SHP77 treated with DMSO at 0.1 percent for 48 hours (cell line): ENCODE measurements around the gene ADD3.
"Not testable (repeated sequence)": the region's sequence is repeated elsewhere in the genome, so short reads cannot be mapped to it uniquely, and the experiment has no call there.

Experiments
- DNase-seq: peaks from one replicate; lab custom pipeline; 2025; lab: John Stamatoyannopoulos, UW

The ADD3 gene

DNA sequence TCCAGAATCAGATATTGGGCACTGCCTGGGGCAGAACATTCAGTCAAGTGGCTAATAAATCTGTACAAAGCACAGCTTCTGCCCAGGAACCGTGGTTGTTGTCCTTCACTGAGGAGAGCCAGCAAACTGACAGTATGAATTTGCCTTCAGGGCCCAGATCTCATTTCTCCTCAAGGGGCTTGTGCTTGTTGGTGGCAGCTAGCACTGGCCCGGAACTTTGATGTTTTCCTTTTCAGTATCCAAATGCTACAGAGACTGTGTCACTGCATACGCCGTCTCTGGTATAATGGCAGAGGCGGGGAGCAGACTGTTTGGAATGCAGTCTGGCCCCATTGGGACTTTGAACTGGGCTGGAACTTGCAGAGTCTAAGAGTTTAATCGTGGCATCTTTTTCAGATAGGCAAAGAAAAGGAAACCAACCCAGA is 30.4 kb upstream of the ADD3 start:
- no peak for DNase-seq

DNA sequence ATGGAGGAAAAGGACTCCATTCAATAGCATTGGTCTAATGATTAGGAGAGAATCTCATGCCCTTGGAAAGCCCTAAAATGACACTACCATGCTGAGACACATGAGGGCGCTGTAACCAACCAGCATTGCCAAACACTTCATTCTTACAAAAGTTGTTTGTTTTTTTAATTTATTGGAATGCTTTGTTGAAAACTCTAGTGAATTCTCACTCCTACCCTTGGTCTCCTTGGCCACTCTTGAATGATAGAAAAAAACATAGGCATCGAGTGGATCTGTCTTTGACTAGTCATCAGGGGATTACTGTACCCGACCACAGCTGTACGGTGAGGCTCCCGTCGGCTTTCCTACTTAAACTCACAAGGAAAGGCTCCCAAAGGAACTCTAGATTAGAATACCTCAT is 29.3 kb upstream of the ADD3 start:
- no peak for DNase-seq

DNA sequence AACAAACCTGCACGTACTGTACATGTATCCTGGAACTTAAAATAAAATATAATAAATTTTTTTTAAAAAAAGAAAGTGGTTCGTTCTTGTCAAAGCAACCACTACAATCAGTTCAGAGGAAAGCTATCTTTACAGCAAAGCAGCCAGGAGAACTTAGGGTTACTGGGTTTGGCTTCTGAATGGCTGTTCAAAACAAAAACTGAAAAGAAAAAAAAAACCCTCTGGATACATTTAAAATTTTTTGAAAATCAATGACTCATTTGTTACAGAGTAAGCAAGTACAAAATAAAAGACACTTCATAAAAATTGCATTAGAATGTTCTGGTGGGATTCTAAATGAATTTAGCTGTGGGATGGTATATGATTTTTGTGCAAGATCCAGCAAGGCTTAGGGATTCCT is 28.6 kb upstream of the ADD3 start:
- DNase-seq = no peak

DNA sequence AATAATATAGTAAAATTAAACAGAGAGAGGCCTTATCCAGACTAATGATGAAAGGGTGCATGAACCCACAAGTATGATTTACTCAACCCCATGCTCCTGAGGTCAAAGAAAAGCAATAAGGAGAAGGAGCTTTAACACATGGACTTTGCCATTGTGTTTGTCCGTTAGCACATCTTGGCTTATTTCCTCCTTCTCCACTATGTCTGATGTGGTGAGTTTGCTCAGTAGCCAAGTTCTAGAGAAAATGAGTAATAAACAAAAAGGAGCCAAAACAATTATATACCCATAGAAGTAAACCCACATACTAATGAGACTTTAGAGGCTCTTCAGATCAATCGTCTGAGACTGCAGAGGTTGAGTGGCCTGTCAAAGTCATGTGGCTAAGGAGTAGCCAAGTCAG is 26.1 kb upstream of the ADD3 start:
- DNase-seq = no peak

DNA sequence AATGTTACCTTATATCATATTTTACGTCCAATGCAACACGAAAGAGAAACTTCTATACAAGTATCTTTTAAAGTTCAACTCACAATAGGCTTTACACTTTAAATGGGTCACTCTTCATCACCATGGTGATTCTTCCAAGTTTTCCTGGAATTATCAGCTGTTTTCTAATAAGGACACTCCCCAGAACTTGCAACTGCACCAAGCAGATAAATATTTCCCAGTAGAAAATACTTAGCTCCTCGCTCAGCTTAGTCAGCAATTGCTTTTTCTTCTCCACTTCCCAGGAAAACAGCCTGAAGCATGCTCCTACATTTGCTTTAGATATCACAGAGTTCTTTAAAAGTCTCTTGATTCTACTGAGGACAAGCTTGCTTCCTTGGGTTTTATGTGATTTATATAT is 25.7 kb upstream of the ADD3 start:
- DNase-seq = no peak

DNA sequence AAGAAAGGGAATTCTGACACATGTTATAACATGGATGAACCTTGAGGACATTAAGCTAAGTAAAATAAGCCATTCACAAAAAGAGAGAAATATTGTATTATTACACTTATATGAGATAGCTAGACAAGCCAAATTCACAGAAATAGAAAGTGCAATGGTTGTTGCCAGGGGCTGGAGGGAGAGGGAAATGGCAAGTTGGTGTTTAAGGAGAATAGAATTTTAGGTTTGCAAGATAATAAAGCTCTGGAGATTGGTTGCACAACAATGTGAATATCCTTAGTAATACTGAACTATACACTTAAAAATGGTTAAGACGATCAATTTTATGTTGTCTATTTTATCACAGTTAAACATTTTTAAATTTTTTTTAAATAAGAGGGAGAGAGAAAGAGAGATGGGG is 25.0 kb upstream of the ADD3 start:
- no peak for DNase-seq

DNA sequence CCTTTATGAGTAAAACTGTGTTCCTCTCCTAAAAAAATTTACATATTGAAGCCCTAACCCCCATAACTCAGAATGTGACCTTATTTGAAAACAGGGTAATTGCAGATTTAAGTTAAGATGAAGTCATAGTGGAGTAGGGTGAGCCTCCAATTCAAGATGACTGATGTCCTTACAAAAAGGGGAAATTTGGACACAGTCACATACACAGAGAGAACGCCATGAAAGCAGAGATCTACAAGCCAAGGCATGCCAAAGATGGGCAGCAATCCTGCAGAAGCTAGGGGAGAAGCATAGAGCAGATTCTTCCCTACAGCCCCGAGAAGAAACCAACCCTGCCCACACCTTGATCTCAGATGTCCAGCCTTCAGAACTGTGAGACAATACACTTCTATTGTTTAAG is 23.8 kb upstream of the ADD3 start:
- DNase-seq = no peak

DNA sequence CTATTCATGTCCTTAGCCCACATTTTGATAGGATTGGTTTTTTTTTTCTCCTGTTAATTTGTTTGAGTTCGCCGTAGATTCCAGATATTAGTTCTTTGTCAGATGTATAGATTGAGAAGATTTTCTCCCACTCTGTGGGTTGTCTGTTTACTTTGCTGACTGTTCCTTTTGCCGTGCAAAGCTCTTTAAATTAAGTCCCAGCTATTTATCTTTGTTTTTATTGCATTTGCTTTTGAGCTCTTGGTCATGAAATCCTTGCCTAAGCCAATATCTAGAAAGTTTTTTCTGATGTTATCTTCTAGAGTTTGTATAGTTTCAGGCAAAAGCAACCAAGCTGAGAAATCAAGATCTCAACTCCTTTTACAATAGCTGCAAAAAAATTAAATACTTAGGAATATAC is 22.0 kb upstream of the ADD3 start:
- DNase-seq = not testable (repeated sequence)

DNA sequence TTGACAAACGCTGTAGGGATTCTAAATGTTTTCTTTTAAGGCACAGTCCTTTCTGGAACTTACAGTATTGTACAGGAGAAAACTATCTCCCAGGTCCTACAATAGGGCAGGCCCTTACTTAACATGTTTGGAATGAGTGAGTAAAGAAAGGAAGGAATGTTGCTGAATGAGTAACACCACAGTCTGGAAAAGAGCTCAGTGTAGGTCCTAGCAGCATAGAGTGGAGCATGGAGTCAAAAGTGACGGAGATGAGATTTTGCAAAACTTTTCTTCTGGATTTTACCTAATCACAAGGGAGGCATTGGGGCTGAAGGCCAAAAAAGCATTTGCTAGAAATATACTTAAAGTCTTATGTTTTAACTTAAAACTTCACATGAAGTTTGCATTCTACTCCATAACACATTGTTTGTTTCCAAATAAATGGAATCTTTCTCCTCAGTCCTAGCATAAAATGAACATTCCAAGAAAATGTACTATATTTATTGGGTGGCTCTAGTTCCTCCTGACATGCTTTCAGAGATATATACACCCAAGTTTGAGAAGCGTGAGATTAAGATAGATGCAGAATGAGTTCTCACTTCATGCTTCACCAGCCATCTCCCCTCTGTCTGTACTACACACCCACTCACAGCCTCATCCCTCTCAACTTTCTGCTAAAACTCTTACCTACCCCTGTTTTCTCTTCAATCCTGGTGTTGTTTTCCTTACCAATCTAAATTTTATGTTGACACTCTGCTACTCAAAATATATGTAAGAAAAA is 20.2 kb upstream of the ADD3 start:
- no peak for DNase-seq

DNA sequence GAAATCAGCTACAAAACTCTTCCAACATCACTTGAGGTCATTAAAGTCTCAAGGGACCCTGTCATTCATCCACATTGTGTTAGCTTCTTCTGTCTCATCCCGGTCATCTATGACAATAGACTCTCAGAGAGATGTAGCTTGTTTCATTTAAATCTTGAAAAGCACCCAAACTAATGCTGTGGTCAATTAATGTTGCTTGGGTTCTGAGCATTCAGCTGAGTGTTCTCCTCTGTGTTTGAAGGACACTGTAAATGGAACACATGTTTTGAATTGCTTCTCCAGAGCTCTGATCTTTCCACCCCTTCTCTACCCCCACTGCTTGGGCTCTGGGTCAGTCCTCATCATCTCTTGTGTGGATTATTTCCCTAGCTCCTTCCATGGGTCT is 19.6 kb upstream of the ADD3 start:
- no peak for DNase-seq

DNA sequence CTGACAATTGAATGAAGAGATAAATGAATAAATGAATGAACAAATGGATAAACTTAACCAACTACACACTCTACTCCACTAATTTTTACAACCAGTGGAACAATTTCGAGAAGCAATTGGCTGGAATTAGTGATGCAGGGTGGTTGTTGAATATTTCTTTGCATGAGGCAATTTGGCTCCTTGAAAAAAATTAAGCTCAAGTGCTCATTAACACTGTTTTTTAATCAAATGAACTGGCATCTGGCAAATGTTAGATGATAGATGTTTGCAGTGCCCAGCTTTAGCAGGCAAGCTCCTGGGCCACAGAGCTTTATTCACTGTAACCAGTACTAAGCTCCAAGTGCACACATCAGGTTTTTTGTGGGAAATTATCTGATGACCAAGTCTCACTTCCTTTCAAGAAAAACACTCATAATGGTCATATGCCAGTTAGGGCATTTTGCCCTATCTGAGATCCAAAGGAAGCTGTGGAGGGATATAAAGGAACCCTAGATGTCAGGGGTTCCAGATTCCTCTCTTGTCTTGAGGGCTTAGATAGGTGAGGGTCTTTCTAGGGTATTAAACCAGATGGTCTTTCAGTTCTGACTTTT is 16.4 kb upstream of the ADD3 start:
- DNase-seq = no peak

DNA sequence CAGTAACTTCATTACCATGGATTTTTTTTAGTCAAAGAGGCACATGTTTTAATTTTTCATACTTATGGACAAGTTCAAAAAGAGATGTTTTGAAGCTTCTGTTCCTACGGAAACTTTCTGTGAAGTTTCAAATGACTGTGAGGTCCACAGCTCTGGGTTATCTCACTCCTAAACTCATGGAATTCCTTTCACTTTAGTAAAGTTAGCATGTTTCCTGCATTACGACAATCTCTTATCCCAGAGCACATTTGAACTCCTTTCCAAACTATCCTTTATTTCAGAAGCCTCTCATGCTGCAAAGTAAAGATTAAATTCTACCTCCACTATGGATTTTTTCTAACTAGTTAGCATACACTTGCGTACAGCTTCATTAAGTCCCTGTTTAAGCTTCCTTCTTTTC is 15.3 kb upstream of the ADD3 start:
- no peak for DNase-seq

DNA sequence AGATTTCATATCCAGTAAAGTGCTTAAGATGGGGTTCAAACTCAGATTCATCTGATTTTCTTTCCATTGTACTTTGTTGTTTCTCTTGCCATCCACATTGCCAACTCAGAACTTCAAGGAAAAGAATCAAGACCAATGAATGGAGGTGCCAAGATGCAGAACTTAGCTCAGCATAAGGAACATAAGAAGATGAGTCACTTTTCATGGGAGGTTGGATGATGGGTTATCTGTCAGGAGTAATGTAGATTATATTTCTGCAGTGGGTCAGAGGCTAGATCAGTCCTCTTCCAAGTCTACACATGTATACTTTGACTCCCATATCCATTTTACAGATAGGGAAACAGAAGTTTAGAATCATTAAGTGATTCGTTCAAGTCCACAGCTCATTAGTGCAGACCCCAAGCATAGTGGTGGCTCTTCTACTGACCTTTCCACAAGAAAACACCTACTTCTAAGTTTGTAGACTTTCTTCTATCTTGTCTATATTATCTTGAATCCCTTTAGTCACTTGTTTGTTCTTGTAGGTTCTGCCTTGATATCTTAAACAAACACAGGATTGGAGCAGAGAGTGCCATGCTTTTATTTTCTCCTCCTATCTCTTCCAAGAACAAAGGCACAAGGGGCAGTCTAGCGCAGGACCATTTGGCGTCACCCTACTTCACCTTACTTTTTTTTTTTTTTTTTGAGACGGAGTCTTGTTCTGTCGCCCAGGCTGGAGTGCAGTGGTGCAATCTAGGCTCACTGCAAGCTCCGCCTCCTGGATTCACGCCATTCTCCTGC is 14.0 kb upstream of the ADD3 start:
- DNase-seq = no peak

DNA sequence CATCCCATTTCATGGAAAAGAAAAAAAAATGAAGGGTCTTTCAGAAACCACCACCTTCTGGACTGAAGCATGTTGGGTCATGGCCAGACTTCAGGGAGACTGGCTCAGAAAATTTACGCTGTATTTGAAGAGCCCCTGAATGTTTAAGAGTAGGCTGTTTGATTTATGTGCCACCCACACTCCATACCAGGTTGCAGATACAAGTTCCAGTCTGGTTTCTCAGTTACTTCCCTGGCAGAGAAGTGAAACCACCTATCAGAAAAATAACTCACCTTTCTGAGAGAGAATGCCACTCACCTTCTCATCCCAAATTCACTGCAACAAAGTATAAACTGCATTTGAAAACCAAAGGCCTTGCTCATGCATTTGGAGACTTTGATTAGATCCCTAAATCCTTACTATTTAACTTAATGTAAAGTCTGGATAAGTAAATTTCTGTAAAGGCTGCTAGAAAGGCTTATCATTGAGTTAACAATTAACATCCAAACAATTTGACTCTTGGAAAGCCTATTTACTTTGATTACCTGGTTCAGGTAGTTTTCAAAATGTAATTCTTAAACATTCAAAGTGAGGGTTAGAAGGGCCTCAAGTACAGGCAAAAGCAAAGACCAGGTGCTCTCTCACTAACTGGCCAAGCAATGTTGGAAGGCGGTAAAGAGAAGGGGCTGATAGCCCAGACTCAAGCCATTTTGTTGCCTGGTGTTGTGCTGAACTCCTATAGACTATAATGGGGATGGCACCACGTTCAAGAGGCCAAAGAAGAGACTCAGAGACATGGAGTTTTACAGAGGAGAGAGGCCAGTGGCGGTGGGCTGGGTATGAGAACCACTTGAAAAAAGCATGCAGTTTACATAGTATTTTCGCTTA is 12.8 kb upstream of the ADD3 start:
- no peak for DNase-seq

DNA sequence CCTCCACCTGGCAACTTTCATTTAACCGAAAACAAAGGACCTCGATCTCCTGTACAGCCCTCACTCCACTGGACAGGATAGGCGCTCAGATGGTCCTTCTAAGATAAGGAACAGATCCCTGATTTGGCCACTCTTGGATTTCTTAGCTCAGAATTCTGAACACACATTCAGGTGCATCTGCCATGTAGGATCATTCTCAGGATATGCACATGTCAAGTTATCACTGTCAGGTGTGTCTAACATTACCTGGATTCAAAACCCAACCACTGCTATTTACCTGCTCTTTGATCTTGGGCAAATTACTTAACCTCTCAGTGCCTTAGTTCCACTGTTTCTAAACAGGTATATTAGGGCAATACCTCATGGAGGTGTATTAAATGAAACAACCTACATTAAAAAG is 12.2 kb upstream of the ADD3 start:
- no peak for DNase-seq

DNA sequence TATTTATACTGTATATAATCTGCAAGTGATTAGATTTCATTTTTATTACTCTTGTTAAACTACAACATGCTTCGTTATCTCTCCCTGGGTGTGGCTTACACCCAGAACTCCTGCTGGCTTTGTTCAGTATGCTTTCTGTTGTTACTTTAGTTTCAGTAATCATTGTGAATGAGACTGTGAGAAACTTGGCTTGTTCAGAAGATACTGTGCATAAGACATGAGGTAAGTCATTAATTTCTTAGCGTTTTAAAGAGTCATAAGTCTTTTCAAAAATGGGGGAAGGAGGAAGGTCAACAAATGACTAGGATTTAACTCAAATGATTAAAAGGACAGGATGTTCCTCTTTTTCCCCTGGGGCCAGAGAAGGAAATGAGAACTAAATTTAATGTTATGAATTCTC is 11.6 kb upstream of the ADD3 start:
- no peak for DNase-seq

DNA sequence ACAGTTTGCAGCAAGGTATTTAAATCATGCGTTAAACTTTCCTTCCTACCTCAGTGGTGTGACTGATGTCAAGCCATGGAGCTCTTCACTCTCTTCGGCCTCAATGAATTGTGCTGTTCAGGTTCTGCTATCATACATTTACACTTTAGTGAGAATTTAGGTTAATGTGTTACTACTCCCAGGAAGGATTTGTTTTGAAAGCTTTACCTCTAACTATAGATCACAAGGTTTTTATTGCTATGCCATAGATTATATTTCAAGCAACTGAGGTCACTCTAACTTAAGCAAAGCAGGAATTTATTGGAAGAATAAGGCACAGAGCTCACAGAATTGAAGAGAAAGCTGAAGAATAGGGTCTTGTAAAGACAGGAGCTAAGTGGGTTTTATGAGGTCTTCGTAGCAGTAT is 11.0 kb upstream of the ADD3 start:
- no peak for DNase-seq

DNA sequence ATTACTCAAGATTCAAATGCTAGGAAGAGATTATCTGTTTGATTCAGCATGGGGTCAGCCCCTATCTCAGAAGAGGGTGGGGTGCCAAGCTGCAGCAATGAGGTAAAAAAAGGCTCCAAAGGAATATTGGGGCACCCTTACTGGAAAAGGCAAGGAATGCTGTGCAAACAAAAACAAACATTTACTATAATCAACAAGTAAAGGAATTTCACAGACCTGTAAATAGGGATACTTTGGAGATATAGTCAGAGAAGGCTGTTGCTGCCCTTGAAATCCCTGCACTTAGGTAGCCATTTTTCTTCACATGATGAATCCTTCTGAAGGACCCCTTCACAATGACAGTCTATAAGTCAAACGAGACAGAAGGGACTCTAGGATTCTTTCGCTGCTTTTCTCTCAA is 10.6 kb upstream of the ADD3 start:
- no peak for DNase-seq

DNA sequence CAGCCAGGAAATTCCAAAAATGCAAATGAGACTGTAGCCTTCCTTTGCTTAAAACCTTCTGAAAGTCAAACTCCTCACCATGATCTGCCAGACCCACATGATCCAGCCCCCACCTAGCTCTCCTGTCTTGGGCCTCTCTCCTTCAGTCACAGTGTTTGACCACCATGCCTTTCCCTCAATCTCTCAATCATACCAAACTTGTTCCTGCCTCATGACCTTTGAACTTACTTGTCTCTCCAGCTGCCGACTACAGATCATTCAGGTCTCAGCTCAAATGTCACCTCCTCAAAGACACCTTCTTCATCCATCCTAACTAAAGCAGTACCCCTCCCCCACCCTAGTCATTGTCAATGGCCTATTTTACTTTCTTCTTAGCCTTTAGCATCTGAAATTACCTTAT is 9.3 kb upstream of the ADD3 start:
- DNase-seq = no peak

DNA sequence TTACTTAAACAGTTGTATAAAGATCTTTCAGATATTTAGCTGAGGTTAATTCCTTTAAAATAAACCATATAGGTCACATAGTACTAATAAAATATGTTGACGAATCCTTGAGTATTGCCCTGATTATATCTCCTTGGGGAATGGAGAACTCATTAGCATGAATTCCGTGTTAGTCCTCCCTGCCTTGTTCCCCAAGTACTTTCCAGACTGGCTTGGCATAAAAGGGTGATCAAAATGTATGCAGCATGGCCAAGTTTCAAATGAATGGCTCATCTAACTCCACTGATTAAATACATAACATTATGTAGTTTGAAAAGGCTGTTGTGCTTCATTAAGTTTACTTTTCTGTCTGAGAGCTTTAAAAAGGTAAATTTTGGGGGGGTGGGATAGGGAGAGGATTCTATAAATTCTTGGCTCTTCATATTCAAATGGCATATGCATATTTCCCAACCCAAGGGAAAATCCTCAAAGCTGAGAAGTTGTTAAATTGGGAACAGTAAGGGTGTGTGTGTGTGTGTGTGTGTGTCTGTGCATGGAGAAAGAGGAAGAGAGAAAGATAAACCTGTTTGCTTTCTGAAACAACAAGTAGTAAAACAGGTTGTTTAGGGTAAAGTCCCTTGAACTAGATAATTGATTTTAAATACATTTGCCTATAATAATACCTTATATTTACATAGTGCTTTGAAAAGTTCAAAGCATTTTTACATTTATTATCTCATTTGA is 4.8 kb upstream of the ADD3 start:
- DNase-seq = no peak

DNA sequence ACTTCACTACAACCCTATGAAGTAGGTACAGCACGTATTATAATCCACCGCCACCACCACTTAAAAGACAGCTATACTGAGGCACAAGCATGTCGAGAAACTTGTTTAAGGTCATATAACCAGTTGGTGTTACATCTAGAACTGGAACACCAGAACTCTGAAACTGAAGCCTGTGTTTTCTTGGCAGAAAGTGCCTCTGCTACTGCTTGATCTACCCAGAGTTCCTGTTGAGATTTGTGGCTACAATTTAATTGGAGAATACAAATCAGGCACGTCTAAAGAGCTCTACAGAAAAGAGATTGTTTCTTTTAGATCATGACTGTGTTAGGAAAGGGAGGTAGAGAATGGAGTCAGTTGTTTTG is 4.3 kb upstream of the ADD3 start:
- DNase-seq = no peak

DNA sequence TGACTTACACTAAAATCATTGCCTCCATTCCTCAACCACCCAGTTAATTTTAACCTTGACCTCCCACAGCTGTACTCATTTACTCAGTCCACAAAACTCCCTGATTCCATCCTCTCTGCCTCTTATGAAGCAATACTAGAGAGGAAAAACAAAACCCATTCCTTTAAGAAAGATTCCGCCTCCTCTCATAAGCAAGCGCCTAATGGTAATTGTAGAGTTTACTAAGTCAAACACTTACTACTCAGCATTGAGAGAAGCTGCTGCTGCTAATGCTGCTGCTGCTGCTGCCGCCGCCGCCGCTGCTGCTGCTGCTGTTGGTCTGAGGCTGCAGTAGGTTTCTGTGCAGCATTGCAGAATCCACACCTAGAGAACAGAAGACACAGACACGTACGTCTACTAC is 2.1 kb upstream of the ADD3 start:
- no peak for DNase-seq
